HTR-8/SVneo (cell line): ENCODE data around the gene ZFP14.
"Not testable (repeated sequence)": the region's sequence is repeated elsewhere in the genome, so short reads cannot be mapped to it uniquely, and the experiment has no call there.

Source experiments
- DNase-seq: peaks from one replicate; pipeline ENCODE4 v3.0.0; 2011; ENCODE audit warnings: low spot score, mixed read lengths; ENCODE audit not compliant: insufficient read length
- FAIRE-seq: peaks from 2 replicates; lab custom pipeline; 2011; peaks lifted over from hg19 to GRCh38; lab: Jason Lieb, UNC

ZFP14 gene

DNA sequence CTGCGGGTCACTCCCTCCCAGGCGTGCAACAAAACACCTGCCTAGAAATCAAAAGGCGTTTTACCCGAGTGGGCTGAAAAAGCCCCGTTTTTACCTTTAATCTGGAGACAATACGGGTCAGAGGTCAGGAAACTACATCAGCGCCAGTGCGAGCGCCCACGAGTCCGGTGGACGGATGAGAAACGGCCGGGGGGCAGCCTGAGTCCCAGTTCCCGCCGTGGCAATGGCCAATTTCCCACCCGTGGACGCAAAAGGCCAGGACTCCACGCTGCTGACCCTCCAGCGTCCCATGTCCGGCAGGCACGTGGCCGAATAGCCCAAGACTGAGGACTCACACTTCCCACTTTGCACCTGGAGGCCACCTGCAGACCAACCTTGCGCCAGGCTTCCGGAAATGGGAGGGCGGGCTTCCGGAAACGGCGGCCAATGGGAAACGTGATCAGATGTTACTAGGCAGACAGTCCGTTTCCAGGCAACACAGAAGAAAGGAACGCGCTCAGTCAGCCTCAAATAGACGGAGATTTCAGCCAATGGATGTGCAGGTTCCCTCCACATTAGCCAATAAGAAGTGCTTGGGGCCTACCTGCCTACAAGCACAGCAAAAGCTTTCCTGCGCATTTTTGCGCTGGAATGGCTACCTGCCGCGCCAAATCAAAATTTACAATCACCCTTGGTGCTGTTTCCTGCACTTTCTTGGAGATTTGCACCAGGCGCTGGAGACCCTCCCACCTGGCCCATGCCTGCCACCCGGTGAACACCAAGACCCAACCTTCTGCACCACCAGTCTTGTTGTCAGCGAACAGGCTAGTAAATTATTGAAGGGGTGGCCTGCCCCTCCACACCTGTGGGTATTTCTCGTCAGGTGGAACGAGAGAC, 47.4 kb downstream of the ZFP14 start:
- FAIRE-seq (peak; percentile 96), DNase-seq (peak; percentile 86)

DNA sequence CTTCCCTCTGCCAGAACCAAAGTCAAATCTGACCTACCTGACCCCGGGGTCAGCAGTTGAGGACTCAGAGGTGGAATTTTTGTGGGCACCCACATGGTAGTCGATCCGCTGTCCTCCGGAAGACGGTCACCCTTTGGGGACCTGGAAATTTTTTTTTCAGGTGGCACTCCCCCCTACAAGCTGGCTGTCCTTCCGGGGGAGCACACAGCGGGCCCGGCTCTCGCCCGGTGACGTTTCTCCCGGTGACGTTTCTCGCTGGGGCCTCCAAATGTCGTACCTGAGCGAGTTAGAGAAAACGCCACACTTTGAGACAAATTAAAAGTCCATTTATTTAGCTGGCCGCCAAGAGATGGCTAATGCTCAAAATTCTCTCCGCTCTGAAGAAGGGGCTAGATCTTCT, 48.8 kb downstream of the ZFP14 start:
- FAIRE-seq, result no peak
- no peak for DNase-seq

DNA sequence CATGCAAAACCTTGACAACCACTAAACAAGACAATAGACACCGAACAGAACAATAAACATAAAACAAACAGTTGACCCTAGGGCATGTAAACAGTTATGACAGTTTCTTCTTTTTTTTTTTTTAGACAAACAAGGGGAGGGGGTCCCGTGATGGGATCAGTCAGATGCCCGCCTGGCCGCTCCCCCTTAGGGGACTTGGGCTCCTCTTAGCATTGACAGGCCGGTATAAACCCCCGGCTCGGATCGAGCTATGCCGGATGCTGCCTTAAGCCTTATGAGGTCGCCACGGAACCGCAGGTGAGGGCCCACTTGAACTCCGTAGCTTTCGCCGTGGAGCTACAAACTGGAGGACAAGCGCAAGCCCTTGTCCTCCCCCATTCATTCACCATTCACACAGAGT, 49.5 kb downstream of the ZFP14 start:
- FAIRE-seq, DNase-seq: not testable (repeated sequence)

DNA sequence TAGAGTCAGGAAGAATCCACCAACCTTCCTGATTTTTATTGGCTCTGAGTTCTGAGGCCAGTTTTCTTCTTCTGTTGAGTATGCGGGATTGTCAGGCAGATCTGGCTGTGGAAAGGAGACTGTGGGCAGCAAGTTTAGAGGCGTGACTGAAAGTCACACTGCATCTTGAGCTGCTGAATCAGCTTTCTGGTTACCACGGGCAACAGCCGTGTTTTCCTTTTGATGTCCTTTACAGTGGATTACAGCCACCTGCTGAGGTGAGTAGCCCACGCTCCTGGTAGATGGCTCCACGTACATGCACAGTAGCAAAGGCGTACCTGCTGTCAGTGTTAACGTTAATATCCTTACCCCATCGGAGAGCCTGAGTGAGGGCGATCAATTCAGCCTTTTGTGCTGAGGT, 52.4 kb downstream of the ZFP14 start:
- DNase-seq, result not testable (repeated sequence)
- FAIRE-seq, result peak; percentile 38

DNA sequence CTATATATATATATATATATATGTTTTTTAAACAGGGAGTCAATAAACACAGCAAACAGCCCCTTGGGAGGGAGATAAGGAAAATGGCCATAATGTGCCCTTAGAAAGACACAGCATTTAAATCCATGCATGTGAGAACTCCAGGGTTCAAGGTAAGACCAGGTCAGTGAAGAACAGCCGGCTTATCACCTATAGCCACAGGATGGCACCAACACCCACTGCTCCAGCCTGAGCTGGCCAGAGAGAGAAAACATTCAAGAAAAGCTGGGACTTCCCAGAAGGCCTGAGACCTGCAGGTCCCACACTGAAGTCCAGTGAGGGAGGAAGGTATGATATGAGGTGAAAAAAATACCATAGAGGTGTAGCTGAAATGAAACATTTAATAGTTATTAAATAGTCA, 63.8 kb downstream of the ZFP14 start:
- DNase-seq, result not testable (repeated sequence)
- FAIRE-seq, result peak; percentile 13

DNA sequence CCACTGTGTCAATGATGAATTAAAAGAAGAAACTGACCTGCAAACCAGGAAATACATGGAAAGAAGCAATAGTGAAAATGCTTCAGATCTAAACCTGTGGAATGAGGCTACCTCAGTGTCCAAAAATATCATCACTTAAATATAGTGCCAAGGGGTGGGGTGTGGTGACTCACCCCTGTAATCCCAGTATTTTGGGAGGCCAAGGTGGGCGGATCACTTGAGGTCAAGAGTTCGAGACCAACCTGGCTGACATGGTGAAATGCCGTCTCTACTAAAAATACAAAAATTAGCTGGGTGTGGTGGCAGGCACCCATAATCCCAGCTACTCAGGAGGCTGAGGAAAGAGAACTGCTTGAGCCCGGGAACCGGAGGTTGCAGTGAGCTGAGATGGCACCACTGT, 64.9 kb downstream of the ZFP14 start:
- DNase-seq, FAIRE-seq: not testable (repeated sequence)

DNA sequence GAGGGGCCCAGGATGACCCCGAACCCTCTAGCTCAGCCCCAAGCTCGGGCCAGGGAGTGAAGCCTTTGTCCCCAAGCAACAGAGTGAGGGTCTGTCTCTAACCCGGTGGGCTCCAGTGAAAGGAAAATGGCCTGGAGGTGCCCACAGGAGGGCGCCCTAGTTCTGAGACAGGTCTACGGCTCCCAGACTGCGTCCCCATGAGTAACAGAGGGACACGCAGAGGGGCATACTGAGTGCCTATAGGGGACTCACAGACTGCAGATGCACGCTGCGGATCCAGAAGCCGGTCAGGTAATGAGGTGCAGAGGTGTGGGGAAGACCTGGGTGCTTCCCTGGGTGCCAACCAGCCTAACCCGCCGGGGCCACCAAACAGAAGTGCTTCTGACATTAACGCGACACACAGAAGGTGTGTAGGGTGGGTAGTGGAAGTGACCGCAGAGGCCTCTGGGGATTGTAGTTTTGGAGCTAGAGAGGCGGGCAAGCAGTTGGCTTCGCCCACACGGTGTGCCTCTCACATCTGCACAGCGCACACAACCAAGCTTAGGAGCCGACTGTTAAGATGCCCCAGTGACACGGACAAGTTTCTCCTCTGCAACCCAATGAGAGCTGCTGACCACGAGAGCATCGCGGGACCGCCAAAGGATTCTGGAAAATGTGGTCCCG, 67.8 kb downstream of the ZFP14 start:
- DNase-seq, result not testable (repeated sequence)
- FAIRE-seq, result peak; percentile 16

DNA sequence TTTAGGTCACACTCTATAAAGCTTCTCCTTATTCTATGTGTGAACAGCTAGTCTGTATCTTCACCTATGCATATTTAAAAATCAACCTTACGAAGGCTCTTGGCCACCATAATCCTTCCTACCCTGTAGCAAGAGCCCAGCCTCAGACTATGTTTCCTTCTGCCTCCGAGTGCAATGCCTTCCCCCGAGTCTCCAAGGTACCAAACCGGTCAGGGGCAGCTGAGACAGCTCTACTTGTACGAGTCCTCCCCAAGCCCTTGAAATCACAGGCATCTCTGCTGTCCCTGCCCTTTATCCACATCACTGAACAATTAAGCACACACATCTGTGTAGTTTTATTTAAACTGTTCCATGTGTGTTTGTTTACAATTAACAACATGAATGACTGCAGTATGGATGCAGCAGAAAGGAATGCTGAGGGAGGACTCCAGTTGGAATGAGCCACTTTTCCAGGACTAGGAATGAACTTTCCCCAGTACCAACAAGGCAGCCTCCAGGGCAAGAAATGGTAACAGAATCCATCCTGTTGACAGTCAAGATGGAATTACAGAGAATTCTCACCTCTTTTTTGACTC, 68.5 kb downstream of the ZFP14 start:
- not testable (repeated sequence) for FAIRE-seq

DNA sequence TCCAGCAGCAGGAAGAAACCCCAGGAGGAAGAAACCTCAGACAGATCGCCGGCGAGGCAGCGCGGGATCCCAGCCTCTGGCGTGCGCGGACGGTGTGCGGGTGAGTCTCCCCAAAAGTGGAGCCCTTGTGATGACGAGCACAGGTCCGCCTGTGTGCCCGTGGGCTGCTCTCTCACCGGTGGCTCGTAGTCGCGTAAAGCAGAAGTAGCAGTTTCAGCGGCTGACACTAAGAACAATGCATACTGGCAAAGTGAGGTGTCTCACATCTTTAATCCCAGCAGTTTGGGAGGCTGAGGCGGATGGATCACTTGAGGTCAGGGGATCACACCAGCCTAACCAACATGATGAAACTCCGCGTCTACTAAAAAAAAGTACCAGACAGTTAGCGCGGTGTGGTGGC, 69.2 kb downstream of the ZFP14 start:
- not testable (repeated sequence) for FAIRE-seq, DNase-seq

More for the DNA sequence above, 68.5 kb downstream of the ZFP14 start:
- not testable (repeated sequence) for DNase-seq

DNA sequence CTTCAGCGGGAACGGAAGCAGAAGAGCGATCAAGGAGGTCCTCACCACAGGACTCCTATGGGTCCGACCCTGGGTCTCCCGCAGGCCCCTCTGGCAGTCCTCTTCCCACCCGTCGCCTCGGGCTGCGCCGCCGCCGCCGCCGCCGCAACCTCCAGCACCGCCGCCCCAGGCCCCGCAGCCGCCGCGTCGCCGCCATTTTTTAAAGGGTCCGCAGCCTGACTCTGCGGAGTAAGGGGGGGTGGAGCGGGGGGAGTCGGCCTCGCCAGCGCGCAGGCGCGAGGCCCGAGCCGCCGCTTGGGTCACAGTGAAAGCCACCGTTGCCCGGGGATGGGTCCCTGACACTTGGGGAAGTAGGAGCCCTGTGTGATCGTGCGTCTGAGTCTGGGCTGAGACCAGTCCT, 69.7 kb downstream of the ZFP14 start:
- not testable (repeated sequence) for FAIRE-seq, DNase-seq

DNA sequence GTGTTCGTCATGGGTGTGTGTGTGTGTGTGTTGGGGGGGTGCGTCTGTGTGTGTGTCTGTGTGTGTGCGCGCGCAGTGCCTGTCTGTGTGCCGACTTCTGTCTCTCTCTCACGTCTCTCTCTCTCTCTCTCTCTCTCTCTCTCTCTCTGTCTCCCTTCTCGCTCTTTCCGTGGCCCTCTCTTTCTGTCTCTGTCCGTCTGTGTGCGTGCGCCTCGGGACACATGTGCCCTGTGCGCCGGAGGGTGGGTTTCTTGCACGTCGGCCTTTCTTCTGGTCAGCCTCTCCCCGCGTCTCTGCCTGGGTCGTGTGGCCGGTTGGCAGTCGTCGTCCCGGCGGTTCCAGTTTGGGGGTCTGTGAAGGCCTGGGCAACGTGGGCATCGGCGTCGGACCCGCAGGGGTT, 86.7 kb downstream of the ZFP14 start:
- not testable (repeated sequence) for DNase-seq, FAIRE-seq
